GM18517 (cell line): ENCODE measurements around the gene DACT3.
"Not testable (repeated sequence)": the region's sequence is repeated elsewhere in the genome, so short reads cannot be mapped to it uniquely, and the experiment has no call there.

Experiments used
- ATAC-seq: cut with Tn5 transposase; IDR thresholded peaks from one replicate; pipeline ENCODE4 v1.9.1; 2021; ENCODE audit warnings: mild to moderate bottlenecking, moderate library complexity; ENCODE audit not compliant: unreplicated experiment

The DACT3 gene

DNA sequence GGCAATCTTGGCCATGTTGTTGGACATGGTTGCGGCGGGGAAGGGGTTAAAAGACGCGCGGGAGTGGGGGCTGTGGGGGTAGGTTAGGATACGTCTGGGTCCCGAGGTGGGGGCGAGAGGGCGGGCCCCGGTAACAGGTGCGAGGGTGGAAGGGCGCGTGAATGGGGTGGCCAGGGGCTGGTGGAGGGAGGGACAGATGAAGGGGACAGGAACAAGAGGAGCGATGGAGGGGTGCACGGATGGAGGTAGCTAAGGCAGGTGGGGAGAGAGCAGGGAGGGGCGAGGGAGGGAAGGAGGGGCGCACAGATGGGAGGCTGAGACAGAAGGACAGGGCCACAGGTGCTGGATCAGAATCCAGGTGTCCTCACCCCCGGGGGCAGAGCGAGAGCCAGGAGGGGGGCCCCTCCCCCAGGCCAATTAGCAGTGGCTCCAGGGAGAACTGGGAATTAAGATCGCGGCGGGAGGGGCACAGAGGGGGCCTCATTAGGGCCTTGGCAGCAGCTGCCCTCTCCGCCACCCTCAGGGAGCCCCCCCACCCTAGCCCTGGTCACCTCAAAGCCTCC is 26.2 kb downstream of the DACT3 start:
- ATAC-seq, result no peak

DNA sequence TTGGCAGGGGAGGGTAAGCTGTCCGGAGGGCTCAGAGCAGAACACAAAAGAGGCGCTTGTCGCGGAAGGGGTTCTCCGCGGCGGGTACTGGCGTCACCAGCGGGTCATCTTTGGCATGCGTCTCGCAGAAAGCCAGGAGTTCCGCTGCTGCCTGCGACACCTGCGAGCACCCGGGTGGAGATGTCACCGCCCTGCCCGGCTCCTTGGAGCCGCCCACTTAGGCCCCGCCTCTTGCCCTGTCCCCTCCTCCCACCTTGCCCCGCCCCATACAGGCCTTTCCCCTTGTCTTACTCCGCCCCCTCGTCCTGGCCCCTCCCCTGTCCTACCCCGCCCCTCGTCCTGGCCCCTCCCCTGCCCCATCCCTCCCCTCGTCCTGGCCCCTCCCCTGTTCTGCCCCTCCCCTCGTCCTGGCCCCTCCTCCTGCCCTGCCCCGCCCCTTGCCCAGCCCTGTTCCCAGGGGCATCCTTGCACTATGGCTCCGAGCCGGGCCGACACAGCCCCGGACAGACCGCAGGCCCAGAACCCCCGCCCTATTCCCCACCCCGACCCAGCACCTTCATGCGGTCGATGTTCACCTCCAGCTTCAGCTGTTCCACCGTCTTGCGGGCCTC is 26.8 kb downstream of the DACT3 start:
- ATAC-seq, result no peak

DNA sequence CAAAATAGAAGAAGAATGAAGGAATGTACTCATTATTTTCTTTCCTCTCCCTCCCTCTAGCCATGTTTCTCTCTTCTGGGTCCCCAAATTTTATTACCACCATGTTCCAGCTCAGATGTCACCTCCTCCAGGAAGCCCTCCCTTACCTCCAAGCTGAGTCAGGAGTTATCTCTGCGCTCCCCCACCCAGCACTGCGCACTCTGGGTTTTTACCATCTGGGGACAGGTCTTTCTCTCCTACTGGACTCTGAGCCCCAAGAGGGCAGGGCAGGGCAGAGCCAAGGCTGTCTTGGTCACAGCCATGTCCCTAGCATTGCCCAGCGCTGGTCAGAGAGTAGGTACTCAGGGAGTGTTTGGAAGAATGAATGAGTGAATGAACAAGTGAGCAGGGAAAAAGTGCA is 27.9 kb downstream of the DACT3 start:
- ATAC-seq, result no peak

DNA sequence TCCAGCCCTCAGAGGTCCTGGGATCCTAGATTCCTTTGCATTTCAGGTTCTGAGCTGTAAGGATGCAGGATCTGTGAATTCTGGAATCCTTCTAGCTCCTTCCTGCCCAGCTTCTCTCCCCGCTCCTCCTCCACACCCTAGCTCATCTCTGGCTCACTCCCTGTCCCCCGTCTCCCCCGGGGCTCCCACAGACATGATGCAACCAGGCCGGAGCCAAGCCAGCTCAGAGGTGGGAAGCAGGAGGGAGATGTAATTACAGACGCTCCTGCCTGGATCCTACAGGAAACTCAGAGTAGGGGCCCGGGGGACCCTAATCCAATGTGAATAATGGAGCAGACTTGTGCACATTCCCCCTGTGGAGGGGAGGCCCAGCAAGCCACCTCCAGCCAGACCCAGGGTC is 29.5 kb downstream of the DACT3 start:
- ATAC-seq, result no peak

DNA sequence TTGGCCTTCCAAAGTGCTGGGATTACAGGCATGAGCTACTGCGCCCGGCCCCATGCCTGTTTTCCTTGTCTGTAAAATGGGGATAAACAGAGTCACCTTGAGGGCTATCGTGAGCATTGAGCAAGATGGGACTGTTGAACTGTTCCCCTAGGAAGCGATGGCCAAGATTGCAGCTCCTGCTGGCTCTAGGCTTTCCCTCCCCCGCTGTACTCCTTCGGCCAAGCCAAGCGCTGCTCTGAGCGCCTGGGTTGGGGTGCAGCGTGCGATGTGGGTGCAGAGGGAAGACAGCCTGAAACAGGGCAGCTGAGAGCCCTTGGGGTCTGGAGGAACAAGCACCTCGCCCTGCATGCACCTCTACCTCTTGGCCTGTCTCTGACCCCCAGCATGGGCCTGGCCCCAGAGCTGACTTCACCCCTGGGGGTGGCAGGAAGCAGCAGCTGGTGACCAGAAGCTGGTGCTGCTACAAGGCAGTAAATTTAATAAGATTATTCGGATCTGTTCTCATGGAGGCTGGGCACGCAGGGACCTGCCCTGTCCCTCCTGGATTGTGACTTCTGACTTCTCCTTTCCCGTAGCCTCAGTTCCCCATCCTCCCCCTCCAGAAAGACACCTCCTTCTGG is 30.3 kb downstream of the DACT3 start:
- ATAC-seq, result no peak

DNA sequence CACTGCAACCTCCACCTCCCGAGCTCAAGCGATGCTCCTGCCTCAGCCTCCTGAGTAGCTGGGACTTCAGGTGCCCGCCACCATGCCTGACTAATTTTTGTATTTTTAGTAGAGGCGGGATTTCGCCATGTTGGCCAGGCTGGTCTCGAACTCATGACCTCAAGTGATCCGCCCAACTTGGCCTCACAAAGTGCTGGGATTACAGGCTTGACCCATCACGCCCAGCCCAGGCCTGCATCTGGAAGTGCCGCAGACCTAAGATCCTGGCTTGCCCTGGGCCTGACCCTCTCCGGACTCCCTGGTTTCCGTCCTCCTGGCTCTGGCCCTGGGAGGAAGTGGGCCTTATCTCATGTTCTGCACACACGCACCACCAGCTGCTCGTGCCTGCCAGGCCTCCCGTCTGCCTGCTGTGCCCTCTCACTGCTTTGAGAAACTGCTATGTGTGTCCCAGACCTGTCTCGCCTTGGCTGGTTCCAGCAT is 31.4 kb downstream of the DACT3 start:
- no peak for ATAC-seq

DNA sequence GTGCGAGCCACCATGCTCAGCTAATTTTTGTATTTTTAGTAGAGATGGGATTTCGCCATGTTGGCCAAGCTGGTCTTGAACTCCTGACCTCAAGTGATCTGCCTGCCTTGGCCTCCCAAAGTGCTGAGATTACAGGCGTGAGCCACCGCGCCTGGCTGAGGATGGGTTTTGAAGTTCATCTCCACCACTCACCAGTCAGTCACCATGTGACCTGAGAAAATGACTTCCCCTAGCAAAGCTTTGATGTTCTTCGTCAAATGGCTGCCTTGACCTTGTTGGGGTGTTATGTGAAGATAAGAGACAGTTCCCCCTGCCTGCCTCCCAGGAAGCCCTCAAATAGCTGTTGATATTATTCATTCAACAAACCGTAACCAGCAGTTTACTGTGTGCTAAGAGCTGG is 32.0 kb downstream of the DACT3 start:
- not testable (repeated sequence) for ATAC-seq

DNA sequence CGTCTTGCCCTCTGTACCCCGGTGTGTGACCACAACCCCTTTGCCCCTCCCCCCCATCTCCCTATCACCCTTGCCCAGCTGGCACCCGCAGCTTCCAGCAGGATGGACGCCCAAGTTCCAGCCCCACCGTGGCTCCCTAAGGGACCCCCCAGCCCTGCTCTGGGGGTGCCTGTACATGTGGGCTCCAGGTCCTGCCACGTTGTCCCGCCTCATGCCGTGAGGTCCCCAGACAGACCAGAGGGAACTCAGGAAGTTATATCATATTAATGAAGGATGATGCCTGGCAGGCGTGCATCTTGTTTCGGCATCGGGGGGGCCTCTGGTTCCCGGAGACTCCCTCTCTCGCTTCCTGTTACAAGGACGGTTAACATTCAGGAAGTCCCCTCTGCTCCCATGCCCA is 34.5 kb downstream of the DACT3 start:
- no peak for ATAC-seq

DNA sequence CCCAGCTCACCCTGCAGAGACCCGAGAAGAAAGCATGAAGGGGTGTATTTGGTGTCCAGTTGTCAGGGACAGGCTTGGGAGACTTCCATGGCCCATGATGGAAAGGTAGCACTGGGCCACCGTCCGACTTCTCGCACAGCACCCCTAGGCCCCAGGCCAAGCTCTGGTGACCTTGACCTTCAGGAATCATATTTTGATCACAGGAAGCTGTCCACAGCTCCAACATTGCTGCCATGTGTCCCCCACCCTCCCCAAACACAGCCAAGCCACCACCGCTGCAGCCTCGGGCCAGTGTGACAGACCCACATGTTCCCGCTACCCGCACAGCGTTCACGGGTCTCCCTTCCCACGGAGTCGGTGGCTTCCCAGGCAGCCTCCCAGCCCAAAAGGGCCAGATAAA is 35.3 kb downstream of the DACT3 start:
- no peak for ATAC-seq

DNA sequence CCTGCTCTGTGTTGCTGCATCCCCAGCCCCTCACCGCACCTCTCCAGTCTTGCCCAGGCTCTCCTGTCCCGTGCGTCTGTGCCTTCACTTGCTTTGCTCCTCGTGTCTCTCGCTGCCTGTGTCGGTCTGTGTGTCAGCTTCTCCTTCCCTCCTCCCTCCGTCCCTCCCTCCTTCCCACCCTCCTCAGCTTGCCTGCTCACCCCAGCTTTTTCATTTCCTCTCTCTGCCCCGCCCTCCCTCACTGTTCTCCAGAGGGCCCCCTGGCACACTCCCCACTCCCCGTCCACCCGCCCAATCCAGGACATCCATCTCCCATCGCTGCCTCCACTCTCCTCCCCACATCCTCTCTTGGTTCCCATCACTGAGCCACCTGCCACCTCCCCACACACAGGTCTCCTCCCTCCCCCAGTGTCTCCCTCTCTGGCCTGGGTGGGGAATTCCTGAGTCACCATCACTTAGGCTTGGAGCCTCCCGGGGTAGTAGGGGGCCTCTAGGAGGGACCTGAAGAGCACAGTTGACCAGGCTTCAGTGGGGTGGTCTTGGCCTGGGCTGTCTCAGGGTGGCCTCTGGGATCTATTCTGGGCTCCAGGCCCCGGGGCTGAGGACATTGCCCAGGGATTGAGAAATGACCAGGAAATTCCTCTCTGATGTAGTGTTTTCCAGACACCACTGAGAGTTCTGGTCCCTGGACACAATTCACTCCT is 35.9 kb downstream of the DACT3 start, which contains the start of gene PTGIR:
Gene PTGIR, minus strand, starts transcription at position 132 of the 704 bp plus-strand sequence. CDS start 864 bp downstream, outside the sequence.
- no peak for ATAC-seq

DNA sequence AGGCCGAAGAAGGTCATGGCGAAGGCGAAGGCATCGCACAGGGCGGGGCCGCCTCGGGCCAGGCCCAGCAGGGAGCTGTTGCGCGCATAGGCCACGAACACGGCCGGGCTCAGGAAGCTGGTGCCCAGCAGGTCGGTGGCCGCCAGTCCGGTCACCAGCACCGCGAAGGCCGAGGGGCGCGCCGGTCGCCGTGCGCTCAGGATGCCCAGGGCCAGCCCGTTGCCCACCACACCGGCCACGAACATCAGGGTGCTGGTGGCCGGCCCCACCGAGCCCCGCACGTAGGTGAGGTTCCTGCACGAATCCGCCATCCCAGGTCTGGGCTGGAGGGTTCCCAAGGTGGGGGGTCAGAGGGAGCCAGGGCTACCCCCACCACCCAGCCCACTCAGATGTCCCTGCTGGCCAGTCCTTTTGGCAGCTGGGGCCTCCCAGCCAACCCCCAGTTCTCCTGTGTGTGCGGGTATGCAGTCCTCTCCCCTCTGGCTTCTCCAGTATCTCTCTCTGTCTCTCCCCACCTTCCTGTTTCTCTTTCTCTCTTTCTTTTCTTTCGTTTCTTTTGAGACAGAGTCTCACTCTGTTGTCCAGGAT is 37.0 kb downstream of the DACT3 start:
- no peak for ATAC-seq

DNA sequence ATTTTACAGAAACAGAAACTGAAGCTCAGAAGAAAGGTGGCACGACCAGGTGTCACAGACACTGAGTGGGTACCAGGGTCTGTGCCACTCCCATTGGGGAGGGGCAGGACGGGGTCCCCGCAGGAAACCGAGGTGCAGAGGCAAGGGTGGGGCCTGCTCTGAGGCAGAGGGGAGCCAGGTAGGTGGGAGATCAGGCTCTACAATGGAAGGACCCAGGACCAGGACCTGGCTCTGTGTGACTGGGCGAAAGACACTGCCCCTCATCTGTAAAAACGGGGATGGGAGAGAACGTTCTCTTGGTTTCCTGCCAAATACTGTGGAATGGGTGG is 38.9 kb downstream of the DACT3 start:
- ATAC-seq, result no peak

DNA sequence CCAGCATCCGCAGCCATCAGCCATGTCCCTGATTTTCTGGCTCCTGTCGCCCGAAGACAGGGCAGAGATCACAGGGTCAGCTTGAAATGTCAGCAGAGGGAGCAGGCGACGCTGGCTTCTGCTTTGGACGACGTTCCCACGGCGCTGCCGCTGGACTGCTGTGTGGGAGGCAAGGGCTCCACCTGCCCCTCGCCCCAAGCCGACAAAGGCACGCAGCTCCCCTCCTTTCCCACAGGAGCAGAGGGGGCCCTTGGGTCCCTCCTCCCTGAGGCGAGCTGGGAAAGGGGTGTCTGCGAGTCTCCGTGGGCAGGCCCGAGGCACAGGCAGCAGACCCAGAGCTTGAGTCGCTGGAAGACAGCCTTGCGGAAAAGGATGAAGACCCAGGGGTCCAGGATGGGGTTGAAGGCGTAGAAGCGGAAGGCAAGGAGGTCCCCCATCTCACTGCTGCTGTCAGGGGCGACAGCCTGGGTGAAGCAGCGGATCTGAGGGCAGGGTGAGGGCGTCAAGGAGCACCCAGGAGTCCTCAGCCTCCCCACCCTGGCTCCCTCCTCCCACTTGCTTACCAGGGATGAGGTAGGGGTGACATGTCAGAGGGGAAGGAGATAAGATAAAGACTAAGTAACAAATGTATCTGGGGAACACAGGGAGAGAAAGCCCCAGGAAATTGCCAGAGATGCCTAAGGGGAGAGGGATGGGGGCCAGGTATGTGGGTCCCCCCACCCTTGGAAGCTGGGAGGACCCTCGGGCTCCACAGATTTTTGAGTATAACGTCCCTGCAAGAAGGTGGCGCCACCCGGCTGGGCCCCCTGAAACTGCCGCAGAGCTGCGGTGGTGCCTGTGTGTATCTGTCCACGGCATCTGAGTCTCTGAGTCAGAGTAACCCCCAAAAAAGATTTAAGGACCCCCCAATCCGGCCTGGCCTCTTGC is 39.5 kb downstream of the DACT3 start:
- no peak for ATAC-seq

DNA sequence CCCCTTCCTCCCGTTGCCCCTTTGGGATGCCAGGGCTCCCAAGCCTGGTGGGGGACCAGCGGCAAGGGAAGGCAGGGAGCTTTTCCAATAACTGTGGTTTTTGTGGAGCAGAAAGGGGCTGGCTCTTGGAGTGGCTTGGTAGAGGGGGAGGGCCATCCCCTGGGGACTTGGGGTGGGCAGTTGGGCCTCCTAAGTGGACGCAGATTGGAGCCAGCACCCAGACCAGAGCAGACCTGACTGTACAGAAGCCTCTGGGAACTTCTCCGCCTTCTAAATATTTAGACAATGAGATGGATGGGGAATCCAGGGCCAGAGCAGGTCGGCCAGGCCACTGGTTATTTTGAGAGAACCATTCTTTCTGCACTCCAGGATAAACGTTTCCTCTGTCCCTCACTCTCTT is 40.3 kb downstream of the DACT3 start:
- ATAC-seq, result no peak

DNA sequence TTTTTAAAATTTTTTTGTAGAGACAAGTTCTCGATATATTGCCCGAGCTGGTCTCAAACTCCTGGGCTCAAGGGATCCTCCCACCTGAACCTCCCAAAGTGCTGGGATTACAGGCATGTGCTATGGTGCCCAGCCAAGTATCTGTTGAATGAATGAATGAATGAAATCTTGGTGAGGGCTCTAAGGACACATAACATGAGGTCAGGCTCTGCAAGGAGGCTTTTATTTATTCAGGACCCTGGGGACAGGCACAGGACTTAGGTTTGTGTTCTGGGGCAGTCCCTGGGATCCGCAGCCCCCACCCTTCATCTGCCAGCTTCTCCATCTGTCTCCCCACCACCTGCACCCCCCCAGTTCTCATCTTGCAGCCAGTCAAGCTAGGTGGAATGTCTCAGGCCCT is 40.7 kb downstream of the DACT3 start:
- no peak for ATAC-seq

DNA sequence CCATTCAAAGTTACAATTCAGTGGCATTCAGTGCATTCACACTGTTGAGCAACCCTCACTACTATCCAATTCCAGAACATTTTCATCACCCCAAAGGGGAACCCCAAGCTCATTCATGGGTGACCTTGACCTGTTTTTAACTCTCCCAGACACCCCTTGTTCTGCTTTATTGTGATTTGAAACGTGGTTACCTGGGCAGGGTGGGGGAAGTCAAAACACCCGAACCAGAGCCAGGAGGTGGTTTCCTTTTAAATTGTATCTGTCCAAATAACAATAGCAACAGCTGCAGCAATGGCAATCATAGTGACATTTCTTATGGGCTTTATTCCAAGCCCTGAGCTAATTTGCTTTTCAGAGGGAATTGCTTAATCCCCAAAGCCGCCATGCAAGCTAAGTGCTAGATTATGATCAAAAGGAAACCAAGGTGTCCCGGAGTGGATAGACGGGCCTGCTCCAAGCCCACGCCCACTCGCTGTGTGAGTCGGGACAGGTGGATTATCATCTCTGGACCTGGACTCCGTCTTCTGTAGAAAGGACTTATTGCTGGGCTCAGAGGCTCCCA is 42.2 kb downstream of the DACT3 start:
- no peak for ATAC-seq

DNA sequence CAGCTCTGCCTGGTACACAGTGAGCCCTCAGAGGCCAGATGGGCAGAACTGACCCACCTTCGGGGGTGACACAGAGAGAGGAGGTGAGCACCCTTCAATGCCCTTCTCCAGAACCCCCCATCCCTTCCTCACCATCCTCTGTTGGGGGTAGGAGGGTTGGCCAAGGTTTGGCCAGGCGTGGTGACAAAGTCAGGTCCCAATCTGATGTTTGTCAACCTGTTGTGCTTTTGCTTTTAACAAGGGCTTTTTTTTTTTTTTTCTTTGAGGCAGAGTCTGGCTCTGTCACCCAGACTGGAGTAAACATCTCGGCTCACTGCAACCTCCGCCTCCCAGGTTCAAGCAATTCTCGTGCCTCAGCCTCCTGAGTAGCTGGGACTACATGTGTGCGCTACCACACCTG is 43.4 kb downstream of the DACT3 start:
- no peak for ATAC-seq

DNA sequence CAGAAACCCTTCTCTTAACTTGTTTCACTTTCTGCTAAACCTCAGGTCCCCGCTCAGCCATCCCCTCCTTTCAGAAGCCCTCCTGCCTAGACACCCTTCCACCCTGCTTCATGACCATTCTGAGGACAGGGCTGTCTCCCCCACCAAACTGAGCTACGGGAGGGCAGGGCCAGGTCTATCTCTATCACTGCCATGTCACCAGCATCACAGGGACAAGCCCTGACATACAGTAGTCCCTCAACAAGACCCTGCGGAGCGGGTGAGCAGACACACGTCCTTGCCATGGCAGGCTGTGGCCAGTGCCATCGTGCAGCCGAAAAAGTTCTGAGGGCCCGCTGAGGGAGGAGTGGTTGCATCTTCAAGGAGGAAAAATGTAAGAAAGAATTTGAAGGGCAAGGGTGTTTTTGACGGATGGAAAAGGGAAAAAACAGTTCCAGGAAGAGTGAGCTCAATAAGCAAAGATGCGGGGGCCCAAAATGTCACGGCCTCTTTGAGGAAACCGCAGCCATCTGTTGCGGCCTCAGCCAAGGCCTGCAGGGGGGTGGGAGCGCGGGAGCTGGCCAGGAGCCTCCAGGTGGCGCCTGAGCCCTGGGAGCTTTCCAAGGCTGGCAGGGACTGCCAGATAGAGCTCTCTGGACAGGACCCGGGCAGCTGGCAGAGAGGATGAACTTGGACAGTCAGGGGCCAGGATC is 44.2 kb downstream of the DACT3 start:
- no peak for ATAC-seq

DNA sequence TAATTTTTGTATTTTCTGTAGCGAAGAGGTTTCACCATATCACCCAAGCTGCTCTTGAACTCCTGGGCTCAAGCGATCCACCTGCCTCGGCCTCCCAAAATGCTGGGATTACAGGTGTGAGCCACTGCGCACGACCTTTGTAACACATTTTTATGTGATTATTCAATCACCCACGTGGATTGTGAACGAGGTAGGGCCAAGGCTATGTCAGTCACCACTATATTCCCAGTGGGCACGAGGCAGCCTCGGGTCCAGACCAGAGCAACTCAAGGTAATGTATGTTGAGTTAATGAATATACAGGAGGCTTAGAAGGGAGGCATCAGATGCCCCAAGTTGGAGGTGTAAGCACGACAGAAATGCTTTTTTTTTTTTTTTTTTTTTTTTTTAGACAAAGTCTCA is 45.0 kb downstream of the DACT3 start:
- ATAC-seq, result no peak
